Measurements from ENCODE around the gene ANTXR1.

The ANTXR1 gene

DNA sequence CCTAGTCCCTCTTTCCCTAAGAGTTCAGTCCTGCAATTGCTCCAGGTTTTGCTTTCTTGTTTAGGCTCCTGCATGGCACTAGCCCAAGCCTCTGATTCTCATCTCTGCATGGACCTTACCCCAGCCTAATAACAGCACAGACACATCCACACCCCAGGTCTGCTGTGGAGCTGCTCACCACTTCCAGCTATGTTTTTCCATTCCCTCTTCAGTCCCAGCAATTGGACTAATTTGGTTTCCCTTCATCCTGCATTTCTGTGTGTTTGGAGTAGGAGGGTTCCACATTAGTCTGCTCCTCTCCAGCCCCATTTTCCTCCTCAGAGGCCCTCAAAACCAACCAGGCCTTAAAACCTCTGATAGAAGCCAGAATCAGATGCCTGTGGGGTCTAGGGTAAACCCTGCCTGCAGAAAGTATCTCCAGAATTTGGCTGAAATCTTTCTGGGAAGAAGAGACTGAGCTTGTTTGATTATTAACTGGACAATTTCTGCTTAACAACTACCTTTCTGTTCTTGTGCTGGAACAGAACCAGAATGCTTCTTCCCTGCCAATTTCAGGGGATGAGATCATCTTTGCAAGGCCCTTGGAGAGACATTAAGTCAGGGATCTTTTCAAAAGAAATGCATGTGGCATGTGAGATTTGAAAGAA lies 278.1 kb downstream of the ANTXR1 start:
- DNase-seq, result no peak

DNA sequence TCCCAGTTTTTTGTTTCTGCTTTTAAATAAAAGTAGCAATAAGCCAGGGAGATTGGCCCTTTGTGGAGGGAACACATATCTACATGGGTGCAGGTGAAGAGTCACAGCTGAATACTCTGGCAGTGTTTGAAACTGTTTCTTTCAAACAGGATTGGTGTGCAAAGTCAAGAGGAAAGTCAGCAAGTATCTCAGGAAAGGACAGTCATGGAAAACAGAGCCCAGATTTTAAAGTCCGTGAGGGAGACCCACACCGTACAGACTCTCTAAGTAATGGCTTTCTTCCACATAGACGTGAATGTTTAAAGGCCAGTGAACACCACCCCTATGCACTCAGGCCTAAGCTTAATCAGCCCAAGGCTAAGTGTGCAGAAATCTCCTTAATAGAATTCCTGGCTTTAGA lies 278.7 kb downstream of the ANTXR1 start:
- no peak for DNase-seq

DNA sequence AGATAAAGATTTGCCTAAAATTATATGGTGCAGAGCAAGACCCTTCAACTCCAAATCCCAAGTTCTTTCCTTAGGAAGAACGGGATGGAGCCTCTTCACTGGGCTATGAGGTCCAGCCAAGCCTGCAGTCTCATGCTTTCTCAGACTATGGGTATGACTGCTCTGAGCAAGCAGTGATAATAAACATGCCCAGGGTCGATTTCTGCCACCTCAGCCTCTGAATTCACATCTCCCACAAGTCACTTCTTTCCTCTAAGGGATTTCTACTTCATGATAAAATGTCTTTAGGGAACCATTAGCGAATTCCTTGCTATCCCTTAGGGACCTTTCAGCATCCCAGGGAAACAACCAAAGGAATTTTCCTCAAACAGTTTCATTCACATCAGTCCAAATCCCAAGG lies 279.3 kb downstream of the ANTXR1 start:
- no peak for DNase-seq

DNA sequence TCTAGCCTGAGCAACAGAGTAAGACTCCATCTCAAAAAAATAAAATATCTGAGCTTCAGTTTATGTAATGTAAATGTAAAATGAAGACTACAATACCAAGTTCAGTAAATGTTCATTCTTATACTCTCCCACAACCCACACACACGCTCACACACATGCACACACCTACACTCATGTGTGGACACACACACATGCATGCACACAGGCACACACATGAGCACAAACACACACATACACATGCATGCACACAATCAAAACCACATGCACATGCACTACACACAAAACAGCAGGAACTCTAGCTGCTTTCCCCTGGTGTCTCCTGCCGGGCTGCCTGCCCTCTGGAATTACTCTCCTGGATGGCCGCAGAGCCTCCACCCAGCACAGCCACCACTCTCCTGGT lies 283.4 kb downstream of the ANTXR1 start:
- DNase-seq, result no peak

DNA sequence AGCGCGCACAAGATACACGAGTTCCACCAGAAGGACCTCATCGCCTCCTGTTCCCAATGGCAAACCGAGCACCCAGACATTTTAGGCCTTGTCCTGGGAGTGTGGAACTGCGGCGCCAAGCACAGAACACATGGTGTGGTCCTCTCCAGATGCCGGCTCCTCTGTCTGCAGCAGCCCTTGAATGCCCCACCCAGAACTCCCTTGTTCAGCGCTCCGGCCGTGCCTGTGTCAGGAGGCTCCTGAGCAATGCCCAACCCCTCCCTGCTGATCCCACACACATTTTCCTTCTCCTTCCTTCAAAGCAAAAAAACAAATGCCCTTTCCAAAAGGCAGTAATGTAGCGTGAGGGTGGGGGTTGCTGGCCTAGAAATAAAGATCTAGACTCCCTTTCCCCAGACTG lies 284.2 kb downstream of the ANTXR1 start:
- DNase-seq, result no peak

DNA sequence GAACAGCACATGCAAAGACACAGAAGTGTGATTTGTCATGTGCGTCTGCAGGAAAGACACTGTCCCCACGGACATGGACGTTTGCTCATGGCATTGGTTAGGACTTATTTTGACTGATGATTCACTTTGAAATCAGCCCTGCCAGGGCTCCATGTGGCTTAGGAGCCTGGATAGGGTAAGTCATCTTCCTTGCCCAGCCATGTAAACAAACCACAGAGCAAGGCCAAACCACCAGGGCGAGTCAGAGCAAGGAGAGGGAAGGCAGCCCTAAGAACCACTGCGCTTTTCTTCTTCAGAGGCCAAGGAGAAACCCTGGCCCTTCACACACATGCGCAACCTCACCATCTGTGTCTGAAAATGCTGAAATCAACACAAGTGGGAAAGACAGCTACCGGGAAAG lies 285.3 kb downstream of the ANTXR1 start:
- DNase-seq, result no peak

DNA sequence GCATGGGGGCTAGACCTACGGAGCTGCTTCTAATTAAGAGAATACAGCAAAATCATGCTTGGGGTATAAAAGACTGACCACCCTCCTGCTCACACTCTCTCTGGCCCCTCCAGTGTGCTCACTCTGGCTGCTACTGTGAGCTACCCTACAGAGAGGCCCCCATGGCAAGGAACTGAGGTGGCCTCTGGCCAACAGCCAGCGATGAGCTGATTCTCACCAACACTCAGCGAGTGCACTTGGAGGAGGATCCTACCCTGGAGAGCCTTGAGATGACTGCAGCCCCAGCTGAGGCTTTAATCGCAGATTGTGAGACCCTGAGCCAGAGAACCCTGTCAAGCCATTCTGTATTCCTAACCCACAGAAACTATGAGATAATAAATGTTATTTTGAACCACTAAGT lies 285.9 kb downstream of the ANTXR1 start:
- no peak for DNase-seq
